ENCODE data around the gene ZNF532.

DNA sequence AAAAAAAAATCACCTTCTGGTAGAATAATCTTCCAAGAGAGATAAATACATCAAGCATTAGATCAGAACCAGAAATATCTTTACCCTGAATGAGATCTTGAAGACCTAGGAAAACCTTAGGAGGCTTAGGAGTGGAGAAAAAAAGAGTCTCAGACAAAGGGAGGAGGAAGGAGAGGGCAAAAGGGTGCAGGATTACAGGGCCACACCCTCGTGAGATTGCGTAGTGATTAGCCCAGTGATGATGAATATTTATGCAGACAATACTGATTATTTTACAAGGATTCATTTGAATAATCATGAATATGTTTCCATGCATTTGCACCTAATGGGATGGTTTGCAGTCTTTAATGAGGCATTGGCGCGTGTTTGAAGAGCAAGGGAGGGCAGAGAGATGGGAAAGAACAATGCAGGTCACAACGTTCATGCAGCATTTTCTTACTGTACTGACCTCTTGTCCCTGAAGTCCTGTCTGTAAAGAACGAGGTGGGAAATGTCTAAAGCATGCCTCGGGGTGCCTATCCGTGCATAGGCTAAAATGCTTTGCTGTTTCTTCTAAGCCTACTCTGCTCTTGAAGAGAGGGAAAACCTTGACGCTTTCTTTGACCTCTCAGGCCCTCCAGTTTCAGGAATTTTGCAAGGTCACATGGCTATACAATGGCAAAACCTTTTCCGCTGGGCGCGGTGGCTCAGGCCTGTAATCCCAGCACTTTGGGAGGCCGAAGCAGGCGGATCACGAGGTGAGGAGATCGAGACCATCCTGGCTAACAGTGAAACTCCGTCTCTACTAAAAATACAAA is 18.6 kb upstream of the ZNF532 start:
- TF ChIP-seq, protein P1, sequence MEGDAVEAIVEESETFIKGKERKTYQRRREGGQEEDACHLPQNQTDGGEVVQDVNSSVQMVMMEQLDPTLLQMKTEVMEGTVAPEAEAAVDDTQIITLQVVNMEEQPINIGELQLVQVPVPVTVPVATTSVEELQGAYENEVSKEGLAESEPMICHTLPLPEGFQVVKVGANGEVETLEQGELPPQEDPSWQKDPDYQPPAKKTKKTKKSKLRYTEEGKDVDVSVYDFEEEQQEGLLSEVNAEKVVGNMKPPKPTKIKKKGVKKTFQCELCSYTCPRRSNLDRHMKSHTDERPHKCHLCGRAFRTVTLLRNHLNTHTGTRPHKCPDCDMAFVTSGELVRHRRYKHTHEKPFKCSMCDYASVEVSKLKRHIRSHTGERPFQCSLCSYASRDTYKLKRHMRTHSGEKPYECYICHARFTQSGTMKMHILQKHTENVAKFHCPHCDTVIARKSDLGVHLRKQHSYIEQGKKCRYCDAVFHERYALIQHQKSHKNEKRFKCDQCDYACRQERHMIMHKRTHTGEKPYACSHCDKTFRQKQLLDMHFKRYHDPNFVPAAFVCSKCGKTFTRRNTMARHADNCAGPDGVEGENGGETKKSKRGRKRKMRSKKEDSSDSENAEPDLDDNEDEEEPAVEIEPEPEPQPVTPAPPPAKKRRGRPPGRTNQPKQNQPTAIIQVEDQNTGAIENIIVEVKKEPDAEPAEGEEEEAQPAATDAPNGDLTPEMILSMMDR (IDR thresholded peaks at IDR 0.05), result no peak
- TF ChIP-seq POLR2AphosphoS5 (IDR thresholded peaks at IDR 0.05), result no peak

Data from upper lobe of left lung (tissue), 4 donors.